Esophagus muscularis mucosa (tissue), 3 donors: ENCODE measurements around the gene FBN1.

Source experiments
- CTCF ChIP-seq, 3 experiments: fragments of 200-600 bp in 2 of 3; fragments of 450-650 bp in 1 of 3; sonication (generic) in 2 of 3; IDR thresholded peaks; one replicate each; pipeline ENCODE4 v1.5.1; 2017 to 2019; ENCODE audit warnings: antibody characterized with exemption in 3 of 3, mild to moderate bottlenecking in 2 of 3, moderate library complexity in 1 of 3
- POLR2AphosphoS5 ChIP-seq, 2 donors: sonication (generic); formaldehyde crosslinking; IDR thresholded peaks; one replicate each; pipeline ENCODE4 v1.6.1; 2017; ENCODE audit warnings: antibody characterized with exemption in 2 of 2

GRCh38 chr15:48394970-48395369 is 250.5 kb downstream of the FBN1 start:
- TF ChIP-seq CTCF (IDR thresholded peaks at IDR 0.05): no peak
- no peak for TF ChIP-seq POLR2AphosphoS5 (IDR thresholded peaks at IDR 0.05)
